Muscle of leg (tissue), 11 donors: ENCODE data around the gene NMU. TPM values are rescaled to one million over a fixed set of nuclear protein-coding genes. Genes with fewer than 3 reads are reported as not detected.
A peak's percentile ranks its signal among the peaks of the same experiment; 100 is the strongest.
"Not testable (repeated sequence)": the region's sequence is repeated elsewhere in the genome, so short reads cannot be mapped to it uniquely, and the experiment has no call there.

Experiments
- DNase-seq: peaks from one replicate; pipeline ENCODE4 v3.0.0; 2013
- H3K27ac ChIP-seq: one replicate; pipeline ENCODE4 v1.5.1; 2013; ENCODE audit warnings: mild to moderate bottlenecking, low read length, control low read depth
- H3K27me3 ChIP-seq: one replicate; pipeline ENCODE4 v1.6.1; 2013; ENCODE audit warnings: low read length; ENCODE audit not compliant: control insufficient read depth, insufficient read depth
- H3K36me3 ChIP-seq: one replicate; pipeline ENCODE4 v1.6.1; 2013; ENCODE audit warnings: low read length; ENCODE audit not compliant: control insufficient read depth, insufficient read depth
- H3K4me1 ChIP-seq: one replicate; pipeline ENCODE4 v1.6.1; 2013; ENCODE audit warnings: low read length; ENCODE audit not compliant: control insufficient read depth, insufficient read depth
- H3K4me3 ChIP-seq: one replicate; pipeline ENCODE4 v1.5.1; 2013; ENCODE audit warnings: low read length, control low read depth
- H3K9me3 ChIP-seq: replicated peaks from 2 replicates; pipeline ENCODE4 v1.6.1; 2013; ENCODE audit warnings: low read depth, low read length; ENCODE audit not compliant: control insufficient read depth
- WGBS: methylation state at CpG from one replicate; pipeline ENCODE4 v1.1.5; 2013; ENCODE audit warnings: missing lambda C conversion rate; ENCODE audit not compliant: insufficient coverage; 5-methylcytosine and 5-hydroxymethylcytosine counted together
- polyA plus RNA-seq, 8 donors: library from polyadenylated mRNA; unstranded; fragments of 120-200 nt; gene quantifications; one replicate each; pipeline versions ENCODE4 v1.2.1 to v1.2.3, GENCODE V29; 2013; ENCODE audit warnings: inconsistent platforms in 1 of 8, low replicate concordance in 1 of 8; ENCODE audit not compliant: insufficient read length in 8 of 8, insufficient read depth in 1 of 8
- total RNA-seq: library from RNA; stranded (reverse); fragments of 120-200 nt; gene quantifications from one replicate; pipeline ENCODE4 v1.2.4, GENCODE V29; 2013

The NMU gene
- total and polyA plus RNA-seq, 9 donors: 0.34 to 2.5 (median 1.2) TPM

GRCh38 chr4:55609393-55609866, 26.7 kb downstream of the NMU start:
- Histone ChIP-seq H3K9me3 (no peaks in the 10 kb centered on the region), H3K4me3 (no peak overlapping the region), H3K4me1 (peaks cover 3% of the 10 kb centered on the region), H3K27me3 (no peaks in the 10 kb centered on the region), H3K36me3 (no peaks in the 10 kb centered on the region), H3K27ac (no peak overlapping the region)
- peak; percentile 15 for DNase-seq
- 62% methylated on average over 2 of the region's 6 CpGs for WGBS

DNA sequence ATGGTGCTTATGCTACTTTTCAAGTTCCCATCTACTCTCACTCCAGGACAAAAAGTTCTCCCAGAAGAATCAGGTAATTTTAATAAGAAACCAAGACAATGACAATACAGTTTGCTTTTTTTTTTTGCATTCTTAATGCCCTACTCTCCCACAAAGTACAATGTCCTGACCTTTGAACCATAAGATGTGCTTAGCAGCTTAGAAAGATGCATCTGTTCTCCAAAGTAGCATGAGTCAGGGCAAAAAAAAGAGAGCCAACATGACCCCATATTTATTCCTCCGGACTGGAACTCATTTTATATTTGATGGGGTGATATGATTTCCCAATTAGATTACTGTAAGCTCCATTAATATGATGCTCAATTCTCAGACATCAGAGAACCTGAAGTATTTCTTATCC, 27.5 kb downstream of the NMU start:
- no CpG with 5 or more reads among the region's 1 CpG for WGBS
- Histone ChIP-seq H3K27ac (no peak overlapping the region), H3K36me3 (no peaks in the 10 kb centered on the region), H3K4me1 (peaks cover 3% of the 10 kb centered on the region), H3K27me3 (no peaks in the 10 kb centered on the region), H3K9me3 (no peaks in the 10 kb centered on the region), H3K4me3 (no peak overlapping the region)
- no peak for DNase-seq

DNA sequence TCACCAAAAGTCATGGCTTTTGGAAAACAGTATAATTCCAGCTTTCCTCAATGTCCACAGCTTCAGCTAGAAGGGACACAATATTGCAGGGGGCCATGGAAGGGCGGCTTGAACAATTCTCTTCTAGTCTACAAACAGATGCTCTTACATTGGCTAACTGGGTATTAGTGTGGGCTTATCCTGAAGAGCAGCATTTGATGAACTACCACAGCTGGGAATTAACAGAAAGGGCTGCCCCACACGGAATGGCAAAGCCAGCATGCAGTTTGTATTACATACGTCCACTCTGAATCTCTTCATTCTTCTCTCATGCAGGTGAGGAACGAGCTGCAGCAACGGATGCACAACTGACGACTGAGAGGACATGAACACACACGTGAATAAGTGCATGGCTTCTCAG, 31.1 kb downstream of the NMU start:
- DNase-seq: peak; percentile 20
- Histone ChIP-seq H3K36me3 (no peaks in the 10 kb centered on the region), H3K4me1 (peaks cover 3% of the 10 kb centered on the region), H3K9me3 (no peaks in the 10 kb centered on the region), H3K4me3 (no peak overlapping the region), H3K27me3 (no peaks in the 10 kb centered on the region), H3K27ac (no peak overlapping the region)
- WGBS: 59% methylated on average over 6 of the region's 7 CpGs

DNA sequence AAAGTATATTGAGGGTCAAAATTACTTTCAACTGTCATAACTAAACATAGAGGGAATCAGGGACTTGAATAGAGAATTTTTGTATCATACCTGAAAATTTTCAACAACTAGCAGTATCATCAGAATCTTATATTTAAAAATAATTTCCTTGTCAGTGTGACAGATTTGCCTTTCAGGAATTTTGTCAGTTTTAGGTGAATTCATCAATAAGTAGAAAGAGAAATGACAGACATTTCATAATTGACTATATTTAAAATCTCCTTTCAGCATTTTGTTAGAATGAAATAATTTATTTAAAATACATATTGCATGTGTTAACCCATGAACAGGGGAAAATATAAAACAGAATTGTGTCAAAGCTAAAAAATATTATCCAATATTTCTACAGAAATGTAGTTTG, 35.5 kb downstream of the NMU start:
- Histone ChIP-seq H3K27ac (no peak overlapping the region), H3K4me3 (no peak overlapping the region), H3K36me3 (no peaks in the 10 kb centered on the region), H3K4me1 (peaks cover 3% of the 10 kb centered on the region), H3K27me3 (no peaks in the 10 kb centered on the region), H3K9me3 (no peaks in the 10 kb centered on the region)
- DNase-seq: no peak

GRCh38 chr4:55598641-55599040, 37.5 kb downstream of the NMU start:
- no CpG with 5 or more reads among the region's 2 CpGs for WGBS
- no peak for DNase-seq
- no peaks in the 10 kb centered on the region for H3K27me3 ChIP-seq
- H3K9me3 ChIP-seq: no peaks in the 10 kb centered on the region
- H3K27ac ChIP-seq: no peak overlapping the region
- H3K4me1 ChIP-seq: no peaks in the 10 kb centered on the region
- H3K4me3 ChIP-seq: no peak overlapping the region
- no peaks in the 10 kb centered on the region for H3K36me3 ChIP-seq

DNA sequence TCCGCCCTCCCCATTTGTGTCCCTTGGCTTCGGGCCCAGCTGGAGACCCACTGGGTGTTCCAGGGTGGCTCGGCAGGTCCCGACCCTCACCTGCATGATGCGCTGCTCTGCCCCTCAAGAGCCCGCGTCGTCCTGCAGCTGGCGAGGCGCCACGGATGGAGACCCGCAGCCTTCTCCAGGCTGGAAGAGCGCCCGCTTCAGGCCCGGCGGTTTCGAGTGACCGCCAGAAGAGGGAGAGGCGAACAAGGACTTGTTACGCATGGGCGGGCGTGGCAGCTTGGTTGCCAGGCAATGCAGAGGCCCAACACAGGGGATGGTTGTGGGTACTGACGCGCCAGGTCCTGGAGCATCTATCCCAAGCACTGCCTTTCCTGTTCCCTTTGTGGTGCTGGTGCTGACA, 44.1 kb downstream of the NMU start, which contains the start of gene PDCL2:
Gene PDCL2, minus strand, starts transcription at position 232 of the 400 bp plus-strand sequence. Its CDS starts 136 bp downstream, at position 96.
- 83% methylated on average over 12 of the region's 24 CpGs for WGBS
- H3K27ac ChIP-seq: no peak within 1 kb of the TSS
- no peak within 1 kb of the TSS for H3K4me3 ChIP-seq
- no peaks in the 10 kb centered on the region for H3K36me3 ChIP-seq
- no peaks in the 10 kb centered on the region for H3K27me3 ChIP-seq
- no peak for DNase-seq
- no peaks in the 10 kb centered on the region for H3K4me1 ChIP-seq
- H3K9me3 ChIP-seq: no peaks in the 10 kb centered on the region

- 67% methylated on average over 1 of the region's 2 CpGs for WGBS
- H3K9me3 ChIP-seq: peaks cover 6% of the 10 kb centered on the region
- H3K27ac ChIP-seq: no peak overlapping the region
- no peak for DNase-seq
- H3K4me1 ChIP-seq: no peaks in the 10 kb centered on the region
- H3K36me3 ChIP-seq: no peaks in the 10 kb centered on the region
- no peak overlapping the region for H3K4me3 ChIP-seq
- H3K27me3 ChIP-seq: no peaks in the 10 kb centered on the region
These were observed 47.9 kb downstream of the NMU start for GRCh38 chr4:55588160-55588559.

DNA sequence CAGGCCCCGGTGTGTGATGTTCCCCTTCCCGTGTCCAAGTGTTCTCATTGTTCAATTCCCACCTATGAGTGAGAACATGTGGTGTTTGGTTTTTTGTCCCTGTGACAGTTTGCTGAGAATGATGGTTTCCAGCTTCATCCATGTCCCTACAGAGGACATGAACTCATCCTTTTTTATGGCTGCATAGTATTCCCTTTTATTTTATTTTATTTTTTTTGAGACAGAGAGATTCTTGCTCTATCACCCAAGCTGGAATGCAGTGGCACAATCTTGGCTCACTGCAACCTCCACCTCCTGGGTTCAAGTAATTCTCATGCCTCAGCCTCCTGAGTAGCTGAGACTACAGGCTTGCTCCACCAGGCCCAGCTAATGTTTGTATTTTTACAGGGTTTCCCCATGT, 53.3 kb downstream of the NMU start:
- not testable (repeated sequence) for DNase-seq, H3K27me3 ChIP-seq, H3K27ac ChIP-seq, H3K9me3 ChIP-seq, H3K4me1 ChIP-seq, H3K36me3 ChIP-seq, H3K4me3 ChIP-seq
- no CpG with 5 or more reads among the region's 2 CpGs for WGBS

DNA sequence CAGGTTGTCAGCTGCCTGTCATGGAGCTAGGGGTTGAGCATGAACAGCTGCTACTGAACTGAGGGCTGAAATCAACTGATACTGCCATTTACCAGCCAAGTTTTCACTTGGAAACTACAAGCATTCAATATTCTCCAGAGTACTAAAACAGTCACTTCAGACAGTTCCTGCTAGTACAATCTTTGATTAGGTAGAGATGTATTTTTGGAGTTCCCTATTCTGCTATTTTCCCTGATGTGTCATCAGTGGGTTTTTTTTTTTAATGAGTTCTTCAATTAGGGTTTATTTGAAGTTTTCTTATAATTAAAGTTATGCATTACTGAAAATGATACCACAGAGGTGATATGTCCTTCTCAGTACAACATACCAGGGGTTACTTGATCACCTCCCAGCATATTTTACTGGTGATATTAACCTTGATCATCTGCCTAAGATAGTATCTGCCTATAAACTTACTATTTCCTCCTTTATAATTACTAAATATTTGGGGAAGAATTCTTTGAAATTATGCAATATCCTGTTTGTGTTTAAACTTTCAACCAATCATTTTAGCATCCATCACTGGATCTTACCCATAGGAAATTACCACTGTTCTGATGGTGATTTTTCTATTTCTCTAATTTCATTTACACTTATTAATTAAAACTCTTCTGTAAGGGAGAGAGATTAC, 57.6 kb downstream of the NMU start:
- peaks cover 11% of the 10 kb centered on the region for H3K9me3 ChIP-seq
- H3K36me3 ChIP-seq: no peaks in the 10 kb centered on the region
- DNase-seq: no peak
- no peaks in the 10 kb centered on the region for H3K4me1 ChIP-seq
- H3K4me3 ChIP-seq: no peak overlapping the region
- no peak overlapping the region for H3K27ac ChIP-seq
- no peaks in the 10 kb centered on the region for H3K27me3 ChIP-seq

- no CpG with 5 or more reads among the region's 1 CpG for WGBS
- no peaks in the 10 kb centered on the region for H3K4me1 ChIP-seq
- no peak for DNase-seq
- peaks cover 9% of the 10 kb centered on the region for H3K9me3 ChIP-seq
- H3K36me3 ChIP-seq: no peaks in the 10 kb centered on the region
- no peak overlapping the region for H3K27ac ChIP-seq
- H3K4me3 ChIP-seq: no peak overlapping the region
- H3K27me3 ChIP-seq: no peaks in the 10 kb centered on the region
These were observed 60.6 kb downstream of the NMU start for GRCh38 chr4:55575513-55575912.

DNA sequence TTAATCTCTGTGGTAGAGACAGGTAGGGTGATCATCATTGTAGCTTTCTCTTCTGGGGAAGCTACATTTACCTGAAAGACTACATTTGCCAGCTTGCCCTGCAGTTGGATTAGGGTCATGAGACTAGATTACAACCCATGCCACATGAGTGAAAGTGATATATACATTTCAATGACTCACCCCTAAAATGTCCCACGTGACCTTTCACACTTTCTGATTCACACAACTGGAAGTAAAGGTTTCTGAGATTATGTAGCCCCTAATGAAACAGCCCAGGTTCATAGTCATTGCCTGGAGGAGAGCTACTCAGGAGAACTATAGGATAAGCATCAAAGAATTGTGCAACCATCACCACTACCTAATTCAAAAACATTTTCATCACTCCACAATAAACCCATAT, 61.8 kb downstream of the NMU start:
- no CpG with 5 or more reads among the region's 1 CpG for whole genome bisulfite sequencing
- H3K4me1 ChIP-seq: no peaks in the 10 kb centered on the region
- no peak overlapping the region for H3K4me3 ChIP-seq
- peaks cover 9% of the 10 kb centered on the region for H3K9me3 ChIP-seq
- no peaks in the 10 kb centered on the region for H3K27me3 ChIP-seq
- H3K27ac ChIP-seq: no peak overlapping the region
- DNase-seq: no peak
- H3K36me3 ChIP-seq: no peaks in the 10 kb centered on the region
